LNCaP clone FGC (cell line): Measurements from ENCODE around the gene POLR1D.
"Not testable (repeated sequence)": the region's sequence is repeated elsewhere in the genome, so short reads cannot be mapped to it uniquely, and the experiment has no call there.

Experiments used
- DNase-seq: peaks from one replicate; pipeline ENCODE4 v3.0.0-alpha.2; 2011; ENCODE audit warnings: low read depth
- H3K4me3 ChIP-seq: 2 replicates; pipeline ENCODE4 v1.5.1; 2011; ENCODE audit warnings: mild to moderate bottlenecking, low read depth, low read length, control low read depth
- CTCF ChIP-seq: IDR thresholded peaks from 2 replicates; pipeline ENCODE4 v1.5.1; 2012; ENCODE audit warnings: mild to moderate bottlenecking; ENCODE audit not compliant: control insufficient read depth, insufficient read depth; ENCODE audit errors: extremely low read depth

POLR1D gene

GRCh38 chr13:27622102-27622820 is 569 bp downstream of the POLR1D start:
- TF ChIP-seq CTCF = no peak
- H3K4me3 ChIP-seq = peak overlapping the region; percentile 85
- no peak for DNase-seq

GRCh38 chr13:27622881-27623280 is 1.2 kb downstream of the POLR1D start:
- TF ChIP-seq CTCF = no peak
- DNase-seq = no peak
- H3K4me3 ChIP-seq = peak overlapping the region; percentile 85

- no peak for TF ChIP-seq CTCF
- no peak overlapping the region for H3K4me3 ChIP-seq
- no peak for DNase-seq
Measured at GRCh38 chr13:27624071-27624470, 2.4 kb downstream of the POLR1D start.

- no peak for DNase-seq
- TF ChIP-seq CTCF = no peak
- H3K4me3 ChIP-seq = no peak overlapping the region
Measured at GRCh38 chr13:27625839-27626238, 4.1 kb downstream of the POLR1D start.

- no peak overlapping the region for H3K4me3 ChIP-seq
- no peak for TF ChIP-seq CTCF
- DNase-seq = no peak
Measured at GRCh38 chr13:27627380-27627779, 5.7 kb downstream of the POLR1D start.

GRCh38 chr13:27628081-27628480 is 6.4 kb downstream of the POLR1D start:
- DNase-seq = no peak
- H3K4me3 ChIP-seq = no peak overlapping the region
- no peak for TF ChIP-seq CTCF

- not testable (repeated sequence) for DNase-seq, H3K4me3 ChIP-seq
Measured at GRCh38 chr13:27628766-27629165, 7.1 kb downstream of the POLR1D start.

- no peak for TF ChIP-seq CTCF
Measured at GRCh38 chr13:27631156-27631555, 9.5 kb downstream of the POLR1D start.

More at GRCh38 chr13:27631156-27631555, 9.5 kb downstream of the POLR1D start:
- no peak overlapping the region for H3K4me3 ChIP-seq
- DNase-seq = no peak
